ENCODE results near the gene TMEM158.
A peak's percentile ranks its signal among the peaks of the same experiment; 100 is the strongest.

The TMEM158 gene

GRCh38 chr3:45199837-45200648 is 26.0 kb downstream of the TMEM158 start:
- DNase-seq: peak; percentile 59 to 89

GRCh38 chr3:45198264-45199260 is 27.5 kb downstream of the TMEM158 start:
- DNase-seq: no peak

- no peak for DNase-seq
Observed at GRCh38 chr3:45194791-45195190, 31.3 kb downstream of the TMEM158 start.

GRCh38 chr3:45191924-45192417 is 34.1 kb downstream of the TMEM158 start:
- DNase-seq: no peak

- no peak for DNase-seq
Observed at GRCh38 chr3:45191424-45191823, 34.7 kb downstream of the TMEM158 start.

GRCh38 chr3:45188719-45189659 is 37.1 kb downstream of the TMEM158 start:
- no peak for DNase-seq

- DNase-seq: no peak
Observed at GRCh38 chr3:45187694-45188141, 38.4 kb downstream of the TMEM158 start.

- no peak for DNase-seq
Observed at GRCh38 chr3:45186871-45187270, 39.2 kb downstream of the TMEM158 start.

- no peak for DNase-seq
Observed at GRCh38 chr3:45185461-45185860, 40.6 kb downstream of the TMEM158 start.

- DNase-seq: no peak
Observed at GRCh38 chr3:45185052-45185451, 41.0 kb downstream of the TMEM158 start.

GRCh38 chr3:45183872-45184262 is 42.2 kb downstream of the TMEM158 start:
- no peak for DNase-seq

- no peak for DNase-seq
Observed at GRCh38 chr3:45182915-45183871, 42.9 kb downstream of the TMEM158 start.

- no peak for DNase-seq
Observed at GRCh38 chr3:45181496-45181895, 44.6 kb downstream of the TMEM158 start.

- DNase-seq: no peak
Observed at GRCh38 chr3:45180899-45181298, 45.2 kb downstream of the TMEM158 start.

GRCh38 chr3:45180051-45180450 is 46.0 kb downstream of the TMEM158 start:
- DNase-seq: no peak

- DNase-seq: no peak
Observed at GRCh38 chr3:45179163-45179562, 46.9 kb downstream of the TMEM158 start.

GRCh38 chr3:45178183-45179023 is 47.7 kb downstream of the TMEM158 start:
- peak in 1 of 2 experiments; percentile 39 for DNase-seq

GRCh38 chr3:45176912-45177311 is 49.2 kb downstream of the TMEM158 start:
- no peak for DNase-seq

Measured in SW 1271 (cell line).